ENCODE measurements around the gene APOLD1. TPM values are rescaled to one million over a fixed set of nuclear protein-coding genes. Genes with fewer than 3 reads are reported as not detected.
A peak's percentile ranks its signal among the peaks of the same experiment; 100 is the strongest.

Gene APOLD1
- total and polyA plus RNA-seq, 7 experiments from 2014 or later = 0.25 to 11.1 (median 2.4) TPM

GRCh38 chr12:12796928-12797793 lies 11.7 kb downstream of the APOLD1 start:
- Histone ChIP-seq H3K27ac (ENCODE audit: low read depth, low read length) (no peak overlapping the region), H3K4me3 (ENCODE audit: low read length) (no peak overlapping the region), H3K36me3 (ENCODE audit: control insufficient read depth in 2 of 3, insufficient read depth in 3 of 3, low read length in 3 of 3) (no peaks in the 10 kb centered on the region), H3K9me3 (ENCODE audit: control insufficient read depth in 2 of 3, low read length in 3 of 3) (no peaks in the 10 kb centered on the region), H3K4me1 (ENCODE audit: control insufficient read depth in 2 of 2, insufficient read depth in 2 of 2, low read length in 2 of 2) (no peaks in the 10 kb centered on the region), H3K27me3 (ENCODE audit: control insufficient read depth in 2 of 2, insufficient read depth in 2 of 2, low read length in 2 of 2) (no peaks in the 10 kb centered on the region)
- intact Hi-C loops (cut with micrococcal nuclease) = no loop called here
- H3K4me3 Mint-ChIP-seq = no peak overlapping the region
- peaks cover 0 to 7% (median 0%) of the 10 kb centered on the region in 11 donors for H3K9me3 Mint-ChIP-seq
- H3K27ac Mint-ChIP-seq = peak overlapping the region in 1 of 9 donors; percentile 46
- ChIA-PET POLR2A (no interaction called here), CTCF (interaction anchor here (0.7 to 1.7 kb wide), 3 partner anchors 9 to 192 kb away, joined by 3 to 6 read pairs (median 5); partner anchors contain the start of gene DDX47)
- H3K4me1 Mint-ChIP-seq = peaks cover under 1 to 22% (median 8%) of the 10 kb centered on the region in 7 donors
- no peak for DNase-seq
- ATAC-seq = no peak
- peaks cover 0 to 14% (median 0%) of the 10 kb centered on the region in 5 donors for H3K36me3 Mint-ChIP-seq
- no peaks in the 10 kb centered on the region for H3K27me3 Mint-ChIP-seq

GRCh38 chr12:12797794-12798152 lies 12.3 kb downstream of the APOLD1 start:
- Mint-ChIP-seq H3K4me3 (no peak overlapping the region), H3K27me3 (no peaks in the 10 kb centered on the region), H3K4me1 (peaks cover 5 to 28% (median 15%) of the 10 kb centered on the region in 7 donors), H3K36me3 (peaks cover 0 to 17% (median 0%) of the 10 kb centered on the region in 5 donors), H3K27ac (no peak overlapping the region), H3K9me3 (peaks cover 0 to 7% (median 0%) of the 10 kb centered on the region in 11 donors)
- DNase-seq (no peak), ATAC-seq (no peak)
- H3K4me1 ChIP-seq (ENCODE audit: control insufficient read depth in 2 of 2, insufficient read depth in 2 of 2, low read length in 2 of 2) = no peaks in the 10 kb centered on the region
- intact Hi-C loops (cut with micrococcal nuclease) = no loop called here
- ChIA-PET POLR2A (interaction anchor here (1.2 kb wide), 1 partner anchor 80 kb away, joined by 3 read pairs; no protein-coding TSS in a partner anchor), CTCF (interaction anchor here (0.7 to 1.7 kb wide), 2 partner anchors 10 to 16 kb away, joined by 3 to 6 read pairs; partner anchors contain the start of gene DDX47)
- H3K9me3 ChIP-seq (ENCODE audit: control insufficient read depth in 2 of 3, low read length in 3 of 3) = no peaks in the 10 kb centered on the region
- H3K36me3 ChIP-seq (ENCODE audit: control insufficient read depth in 2 of 3, insufficient read depth in 3 of 3, low read length in 3 of 3) = no peaks in the 10 kb centered on the region
- H3K27ac ChIP-seq (ENCODE audit: low read depth, low read length) = no peak overlapping the region
- no peaks in the 10 kb centered on the region for H3K27me3 ChIP-seq (ENCODE audit: control insufficient read depth in 2 of 2, insufficient read depth in 2 of 2, low read length in 2 of 2)
- H3K4me3 ChIP-seq (ENCODE audit: low read length) = no peak overlapping the region

- intact Hi-C loops (cut with micrococcal nuclease) = no loop called here
- Histone ChIP-seq H3K36me3 (ENCODE audit: control insufficient read depth in 2 of 3, insufficient read depth in 3 of 3, low read length in 3 of 3) (no peaks in the 10 kb centered on the region), H3K9me3 (ENCODE audit: control insufficient read depth in 2 of 3, low read length in 3 of 3) (no peaks in the 10 kb centered on the region), H3K27ac (ENCODE audit: low read depth, low read length) (no peak overlapping the region), H3K4me3 (ENCODE audit: low read length) (no peak overlapping the region), H3K27me3 (ENCODE audit: control insufficient read depth in 2 of 2, insufficient read depth in 2 of 2, low read length in 2 of 2) (no peaks in the 10 kb centered on the region), H3K4me1 (ENCODE audit: control insufficient read depth in 2 of 2, insufficient read depth in 2 of 2, low read length in 2 of 2) (peaks cover 0 to 5% of the 10 kb centered on the region in 2 donors)
- peak overlapping the region in 2 of 9 donors; percentile 7 to 73 for H3K27ac Mint-ChIP-seq
- ChIA-PET POLR2A (interaction anchor here (1.1 to 1.7 kb wide), 3 partner anchors 80 to 441 kb away, joined by 3 read pairs; no protein-coding TSS in a partner anchor), CTCF (interaction anchor here (1.7 kb wide), 1 partner anchor 15 kb away, joined by 6 read pairs; the partner anchor contains the start of gene DDX47)
- H3K4me1 Mint-ChIP-seq = peaks cover 11 to 34% (median 20%) of the 10 kb centered on the region in 7 donors
- DNase-seq (no peak), ATAC-seq (no peak)
- peaks cover 0 to 20% (median 0%) of the 10 kb centered on the region in 5 donors for H3K36me3 Mint-ChIP-seq
- peaks cover 0 to 7% (median 0%) of the 10 kb centered on the region in 11 donors for H3K9me3 Mint-ChIP-seq
- H3K4me3 Mint-ChIP-seq = no peak overlapping the region
- no peaks in the 10 kb centered on the region for H3K27me3 Mint-ChIP-seq
Observed at GRCh38 chr12:12798480-12798879, 13.0 kb downstream of the APOLD1 start.

- H3K27me3 Mint-ChIP-seq = no peaks in the 10 kb centered on the region
- peaks cover 11 to 39% (median 26%) of the 10 kb centered on the region in 7 donors for H3K4me1 Mint-ChIP-seq
- H3K9me3 Mint-ChIP-seq = peaks cover 0 to 7% (median 0%) of the 10 kb centered on the region in 11 donors
- peak overlapping the region in 3 of 9 donors; percentile 47 to 62 (median 53) for H3K27ac Mint-ChIP-seq
- DNase-seq = no peak
- Histone ChIP-seq H3K4me1 (ENCODE audit: control insufficient read depth in 2 of 2, insufficient read depth in 2 of 2, low read length in 2 of 2) (peaks cover 0 to 5% of the 10 kb centered on the region in 2 donors), H3K27me3 (ENCODE audit: control insufficient read depth in 2 of 2, insufficient read depth in 2 of 2, low read length in 2 of 2) (no peaks in the 10 kb centered on the region), H3K9me3 (ENCODE audit: control insufficient read depth in 2 of 3, low read length in 3 of 3) (no peaks in the 10 kb centered on the region), H3K4me3 (ENCODE audit: low read length) (no peak overlapping the region), H3K27ac (ENCODE audit: low read depth, low read length) (no peak overlapping the region), H3K36me3 (ENCODE audit: control insufficient read depth in 2 of 3, insufficient read depth in 3 of 3, low read length in 3 of 3) (no peaks in the 10 kb centered on the region)
- ATAC-seq = no peak
- POLR2A ChIA-PET = interaction anchor here (0.9 to 1.7 kb wide), 6 partner anchors 9 to 492 kb away, joined by 3 to 5 read pairs (median 4); no protein-coding TSS in a partner anchor
- intact Hi-C loops (cut with micrococcal nuclease) = no loop called here
- H3K36me3 Mint-ChIP-seq = peaks cover 0 to 20% (median 0%) of the 10 kb centered on the region in 5 donors
- CTCF ChIA-PET = interaction anchor here (1.7 kb wide), 1 partner anchor 14 kb away, joined by 6 read pairs; the partner anchor contains the start of gene DDX47
- H3K4me3 Mint-ChIP-seq = no peak overlapping the region
Observed at GRCh38 chr12:12799163-12799920, 13.9 kb downstream of the APOLD1 start.

- no peaks in the 10 kb centered on the region for H3K9me3 ChIP-seq (ENCODE audit: control insufficient read depth in 2 of 3, low read length in 3 of 3)
- intact Hi-C loops (cut with micrococcal nuclease) = no loop called here
- H3K36me3 ChIP-seq (ENCODE audit: control insufficient read depth in 2 of 3, insufficient read depth in 3 of 3, low read length in 3 of 3) = no peaks in the 10 kb centered on the region
- H3K4me1 ChIP-seq (ENCODE audit: control insufficient read depth in 2 of 2, insufficient read depth in 2 of 2, low read length in 2 of 2) = peaks cover 0 to 5% of the 10 kb centered on the region in 2 donors
- Mint-ChIP-seq H3K27me3 (no peaks in the 10 kb centered on the region), H3K4me3 (no peak overlapping the region), H3K4me1 (peaks cover 11 to 49% (median 33%) of the 10 kb centered on the region in 7 donors), H3K36me3 (peaks cover 0 to 20% (median 0%) of the 10 kb centered on the region in 5 donors), H3K9me3 (peaks cover 0 to 7% (median 0%) of the 10 kb centered on the region in 11 donors), H3K27ac (peak overlapping the region in 5 of 9 donors; percentile 10 to 93 (median 54))
- H3K27ac ChIP-seq (ENCODE audit: low read depth, low read length) = no peak overlapping the region
- H3K4me3 ChIP-seq (ENCODE audit: low read length) = no peak overlapping the region
- CTCF ChIA-PET = interaction anchor here (0.8 kb wide), 1 partner anchor 11 kb away, joined by 3 read pairs; no protein-coding TSS in a partner anchor
- POLR2A ChIA-PET = interaction anchor here (1.0 to 1.4 kb wide), 3 partner anchors 8 to 13 kb away, joined by 3 to 5 read pairs (median 4); no protein-coding TSS in a partner anchor
- H3K27me3 ChIP-seq (ENCODE audit: control insufficient read depth in 2 of 2, insufficient read depth in 2 of 2, low read length in 2 of 2) = no peaks in the 10 kb centered on the region
- DNase-seq (no peak), ATAC-seq (no peak)
Observed at GRCh38 chr12:12800406-12801180, 15.1 kb downstream of the APOLD1 start.
